GM12801 (cell line): ENCODE data around the gene ZNF407.

Source experiments
- CTCF ChIP-seq: IDR thresholded peaks from one replicate; pipeline ENCODE4 v1.5.1; 2011; ENCODE audit warnings: control low read depth; ENCODE audit not compliant: insufficient read length; ENCODE audit errors: extremely low read depth

ZNF407 gene

GRCh38 chr18:74789078-74789477 is 191.4 kb downstream of the ZNF407 start:
- TF ChIP-seq CTCF: no peak

DNA sequence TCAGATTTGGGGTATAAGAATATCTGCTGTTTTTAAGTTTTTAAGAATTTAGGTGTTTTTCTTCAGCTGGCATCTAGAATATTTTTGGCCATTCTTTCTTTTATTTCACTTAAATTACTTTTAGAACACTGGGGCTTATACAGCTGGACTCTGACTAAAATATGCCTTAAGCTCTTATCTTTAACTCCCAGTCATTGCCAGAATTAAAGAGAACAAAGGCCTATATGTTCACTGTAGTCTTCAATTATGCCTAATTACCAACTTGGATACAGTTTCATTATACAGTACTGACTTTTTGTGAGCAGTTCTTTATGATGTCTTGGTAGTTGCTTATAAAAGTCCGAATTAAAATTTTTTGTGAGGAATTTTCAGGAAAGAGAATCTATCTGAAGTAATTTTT is 192.8 kb downstream of the ZNF407 start:
- no peak for TF ChIP-seq CTCF

- no peak for TF ChIP-seq CTCF
These were observed 194.0 kb downstream of the ZNF407 start for GRCh38 chr18:74791501-74792194.

GRCh38 chr18:74793746-74794145 is 196.1 kb downstream of the ZNF407 start:
- no peak for TF ChIP-seq CTCF

GRCh38 chr18:74795751-74796150 is 198.1 kb downstream of the ZNF407 start:
- TF ChIP-seq CTCF: no peak

GRCh38 chr18:74796211-74796610 is 198.5 kb downstream of the ZNF407 start:
- TF ChIP-seq CTCF: no peak

GRCh38 chr18:74796841-74797576 is 199.3 kb downstream of the ZNF407 start:
- no peak for TF ChIP-seq CTCF
